OCI-LY7 (cell line): Measurements from ENCODE around the gene PLCL1. TPM values are rescaled to one million over a fixed set of nuclear protein-coding genes. Genes with fewer than 3 reads are reported as not detected.

ENCODE experiments used
- BruUV-seq: library from RNA; stranded (reverse); fragments of 400-500 nt; replicated peaks from 2 replicates; lab custom pipeline; 2021; lab: Mats Ljungman, UMichigan
- CTCF ChIA-PET: fragments of 300-600 bp; sonication (Branson Sonifier 250); formaldehyde crosslinking; loops from one replicate; lab custom pipeline; 2022; ENCODE audit warnings: antibody characterized with exemption; ENCODE audit not compliant: unreplicated experiment; lab: Charles Lee
- POLR2A ChIA-PET: fragments of 300-600 bp; sonication (Branson Sonifier 250); formaldehyde crosslinking; loops from one replicate; lab custom pipeline; 2022; ENCODE audit warnings: antibody characterized with exemption; lab: Charles Lee
- DNase-seq: peaks from one replicate; pipeline ENCODE4 v3.0.0-alpha.2; 2015; ENCODE audit warnings: low spot score
- H2AFZ ChIP-seq: fragments of 200-600 bp; sonication (generic), shearing (Covaris generic); 2 replicates; pipeline ENCODE4 v1.6.1; 2014; ENCODE audit warnings: mild to moderate bottlenecking, antibody characterized with exemption, low read length, moderate library complexity
- H3K27ac ChIP-seq: fragments of 200-600 bp; sonication (generic); 2 replicates; pipeline ENCODE4 v1.5.1; 2014; ENCODE audit warnings: mixed run types, low read depth, mild to moderate bottlenecking, moderate library complexity, low read length, inconsistent platforms; ENCODE audit not compliant: poor library complexity, severe bottlenecking
- H3K36me3 ChIP-seq: fragments of 200-600 bp; sonication (generic); 2 replicates; pipeline ENCODE4 v1.6.1; 2014; ENCODE audit warnings: mild to moderate bottlenecking, antibody characterized with exemption, low read length, moderate library complexity, mixed read lengths; ENCODE audit not compliant: insufficient read depth
- H3K4me1 ChIP-seq: fragments of 200-600 bp; sonication (generic); 2 replicates; pipeline ENCODE4 v1.5.1; 2014; ENCODE audit warnings: mild to moderate bottlenecking, low read length; ENCODE audit not compliant: insufficient read depth, poor library complexity, severe bottlenecking
- H3K4me2 ChIP-seq: fragments of 200-600 bp; sonication (generic); 2 replicates; pipeline ENCODE4 v1.6.1; 2014; ENCODE audit warnings: mild to moderate bottlenecking, low read length
- H3K4me3 ChIP-seq: fragments of 200-600 bp; sonication (generic); 2 replicates; pipeline ENCODE4 v1.5.1; 2014; ENCODE audit warnings: mild to moderate bottlenecking, low read depth, low read length; ENCODE audit not compliant: poor library complexity, severe bottlenecking
- H3K79me2 ChIP-seq: fragments of 200-600 bp; sonication (generic); 2 replicates; pipeline ENCODE4 v1.6.1; 2016; ENCODE audit warnings: low read depth, mild to moderate bottlenecking, low read length, moderate library complexity, mixed read lengths; ENCODE audit not compliant: insufficient read depth
- H3K9me2 ChIP-seq: fragments of 200-600 bp; sonication (generic); 2 replicates; pipeline ENCODE4 v1.6.1; 2016; ENCODE audit warnings: mild to moderate bottlenecking, low read length, mixed read lengths; ENCODE audit not compliant: insufficient read depth
- H3K9me3 ChIP-seq: fragments of 200-600 bp; sonication (generic); 2 replicates; pipeline ENCODE4 v1.6.1; 2014; ENCODE audit warnings: mild to moderate bottlenecking, mixed run types, low read length, mixed read lengths
- H4K20me1 ChIP-seq: fragments of 200-600 bp; sonication (generic); 2 replicates; pipeline ENCODE4 v1.6.1; 2014; ENCODE audit warnings: mild to moderate bottlenecking, antibody characterized with exemption, low read length, moderate library complexity, mixed read lengths; ENCODE audit not compliant: insufficient read depth
- EZH2phosphoT487 ChIP-seq: fragments of 200-600 bp; sonication (generic); IDR thresholded peaks from 2 replicates; pipeline ENCODE4 v1.6.1; 2018; ENCODE audit warnings: low read depth, borderline replicate concordance, mild to moderate bottlenecking, mixed run types, antibody characterized with exemption, low read length, moderate library complexity, mixed read lengths
- intact Hi-C: fragments of 100-400 bp; cut with micrococcal nuclease; formaldehyde crosslinking; loops from one replicate; pipeline ENCODE4 v1.10.0; 2022; ENCODE audit not compliant: unreplicated experiment
- total RNA-seq, 2 experiments: library from RNA; depleted of rRNA in 1 of 2; stranded (reverse); fragments of >200 nt in 1 of 2; shearing (Covaris generic) in 1 of 2; gene quantifications; 2 replicates each; pipeline ENCODE4 v1.2.3, GENCODE V29; 2014 to 2022
- TF ChIP-seq, protein P1 (sequence below): fragments of 200-600 bp; sonication (generic); conservative IDR thresholded peaks from 2 replicates; pipeline ENCODE4 v1.5.1; 2014; ENCODE audit warnings: mild to moderate bottlenecking, antibody characterized with exemption, low read length, moderate library complexity, mixed read lengths

PLCL1 gene
- total RNA-seq, 2 experiments from 2014 or later = 0.03 TPM; not detected in 1

DNA sequence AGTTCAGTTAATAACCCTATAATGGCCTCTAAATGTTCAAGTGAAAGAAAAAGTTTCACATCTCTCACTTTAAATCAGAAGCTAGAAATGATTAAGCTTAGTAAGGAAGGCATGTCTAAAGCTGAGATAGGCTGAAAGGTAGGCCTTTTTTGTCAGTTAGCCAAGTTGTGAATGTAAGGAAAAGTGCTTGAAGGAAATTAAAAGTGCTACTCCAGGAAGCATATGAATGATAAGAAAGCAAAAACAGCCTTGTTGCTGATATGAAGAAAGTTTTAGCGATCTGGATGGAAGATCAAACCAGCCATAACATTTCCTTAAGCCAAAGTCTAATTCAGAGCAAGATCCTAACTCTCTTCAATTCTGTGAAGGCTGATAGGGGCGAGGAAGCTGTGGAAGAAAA is 10.1 kb downstream of the PLCL1 start:
- Histone ChIP-seq H2AFZ (no peak overlapping the region), H3K4me3 (no peak overlapping the region), H3K9me3 (no peaks in the 10 kb centered on the region), H3K9me2 (no peaks in the 10 kb centered on the region), H3K79me2 (no peaks in the 10 kb centered on the region), H3K27ac (no peak overlapping the region), H3K36me3 (no peaks in the 10 kb centered on the region), H4K20me1 (no peaks in the 10 kb centered on the region), H3K4me1 (no peaks in the 10 kb centered on the region), H3K4me2 (no peak overlapping the region)
- intact Hi-C loops = no loop called here
- BruUV-seq = no TSS peak
- ChIA-PET CTCF (no interaction called here), POLR2A (interaction anchor here (0.5 kb wide), 1 partner anchor 491 kb away, joined by 3 read pairs; no protein-coding TSS in a partner anchor)
- TF ChIP-seq, protein P1, sequence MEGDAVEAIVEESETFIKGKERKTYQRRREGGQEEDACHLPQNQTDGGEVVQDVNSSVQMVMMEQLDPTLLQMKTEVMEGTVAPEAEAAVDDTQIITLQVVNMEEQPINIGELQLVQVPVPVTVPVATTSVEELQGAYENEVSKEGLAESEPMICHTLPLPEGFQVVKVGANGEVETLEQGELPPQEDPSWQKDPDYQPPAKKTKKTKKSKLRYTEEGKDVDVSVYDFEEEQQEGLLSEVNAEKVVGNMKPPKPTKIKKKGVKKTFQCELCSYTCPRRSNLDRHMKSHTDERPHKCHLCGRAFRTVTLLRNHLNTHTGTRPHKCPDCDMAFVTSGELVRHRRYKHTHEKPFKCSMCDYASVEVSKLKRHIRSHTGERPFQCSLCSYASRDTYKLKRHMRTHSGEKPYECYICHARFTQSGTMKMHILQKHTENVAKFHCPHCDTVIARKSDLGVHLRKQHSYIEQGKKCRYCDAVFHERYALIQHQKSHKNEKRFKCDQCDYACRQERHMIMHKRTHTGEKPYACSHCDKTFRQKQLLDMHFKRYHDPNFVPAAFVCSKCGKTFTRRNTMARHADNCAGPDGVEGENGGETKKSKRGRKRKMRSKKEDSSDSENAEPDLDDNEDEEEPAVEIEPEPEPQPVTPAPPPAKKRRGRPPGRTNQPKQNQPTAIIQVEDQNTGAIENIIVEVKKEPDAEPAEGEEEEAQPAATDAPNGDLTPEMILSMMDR = no peak
- no peak for DNase-seq

GRCh38 chr2:197821550-197822289 is 17.3 kb downstream of the PLCL1 start:
- no peaks in the 10 kb centered on the region for H3K79me2 ChIP-seq
- no peaks in the 10 kb centered on the region for H3K9me3 ChIP-seq
- no peak overlapping the region for H3K4me2 ChIP-seq
- H2AFZ ChIP-seq = no peak overlapping the region
- H3K4me3 ChIP-seq = no peak overlapping the region
- TF ChIP-seq EZH2phosphoT487 = no peak
- TF ChIP-seq, protein P1 = no peak
- intact Hi-C loops = no loop called here
- H3K4me1 ChIP-seq = no peaks in the 10 kb centered on the region
- H3K36me3 ChIP-seq = no peaks in the 10 kb centered on the region
- H3K27ac ChIP-seq = no peak overlapping the region
- DNase-seq = no peak
- no peaks in the 10 kb centered on the region for H4K20me1 ChIP-seq
- ChIA-PET POLR2A (no interaction called here), CTCF (no interaction called here)
- BruUV-seq = no TSS peak
- no peaks in the 10 kb centered on the region for H3K9me2 ChIP-seq

DNA sequence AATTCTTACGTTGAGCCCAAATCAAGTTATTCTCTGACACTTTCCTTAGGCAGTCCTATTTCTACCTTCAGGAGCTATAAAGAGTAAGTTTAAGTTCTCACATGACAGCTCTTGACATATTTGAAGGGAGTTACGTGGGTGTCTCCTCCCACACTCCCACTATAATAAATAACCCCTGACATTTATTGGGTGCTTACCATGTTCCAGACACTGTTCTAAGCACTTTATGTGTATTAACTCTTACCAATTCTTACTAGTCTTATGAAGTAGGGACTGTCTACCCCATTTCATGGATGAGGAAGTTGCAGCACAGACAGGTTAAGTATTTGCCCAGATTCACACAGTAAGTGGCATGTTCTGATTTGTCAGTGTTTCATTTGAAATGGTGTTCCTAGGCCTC is 17.9 kb downstream of the PLCL1 start:
- no peaks in the 10 kb centered on the region for H3K79me2 ChIP-seq
- H3K9me3 ChIP-seq = no peaks in the 10 kb centered on the region
- no peaks in the 10 kb centered on the region for H3K9me2 ChIP-seq
- H3K27ac ChIP-seq = no peak overlapping the region
- no peak overlapping the region for H3K4me3 ChIP-seq
- no peak overlapping the region for H2AFZ ChIP-seq
- H3K36me3 ChIP-seq = no peaks in the 10 kb centered on the region
- no peak overlapping the region for H3K4me2 ChIP-seq
- H3K4me1 ChIP-seq = no peaks in the 10 kb centered on the region
- intact Hi-C loops = no loop called here
- no peak for TF ChIP-seq EZH2phosphoT487
- TF ChIP-seq, protein P1 = no peak
- ChIA-PET CTCF (no interaction called here), POLR2A (no interaction called here)
- no peak for DNase-seq
- no peaks in the 10 kb centered on the region for H4K20me1 ChIP-seq
- no TSS peak for BruUV-seq
